Hippocampal formation (tissue), 2 donors: ENCODE measurements around the gene TSPAN15.

ENCODE experiments used
- DNase-seq, 2 donors: peaks; one replicate each; lab custom pipeline; 2025; lab: John Stamatoyannopoulos, UW

The TSPAN15 gene

GRCh38 chr10:69553328-69553727, 102.1 kb downstream of the TSPAN15 start:
- no peak for DNase-seq

- no peak for DNase-seq
Measured at GRCh38 chr10:69554611-69555010, 103.3 kb downstream of the TSPAN15 start.
